Astrocyte (in vitro differentiated cells and primary cell): ENCODE data around the gene OXT.
"Not testable (repeated sequence)": the region's sequence is repeated elsewhere in the genome, so short reads cannot be mapped to it uniquely, and the experiment has no call there.

ENCODE experiments used
- CTCF ChIP-seq: IDR thresholded peaks from 2 replicates; pipeline ENCODE4 v1.5.1; 2011; ENCODE audit warnings: low read depth, mild to moderate bottlenecking, inconsistent platforms, low read length, moderate library complexity; ENCODE audit not compliant: insufficient read depth
- EZH2 ChIP-seq: IDR thresholded peaks from 2 replicates; pipeline ENCODE4 v1.6.1; 2012; ENCODE audit warnings: mild to moderate bottlenecking, low read length, inconsistent platforms; ENCODE audit not compliant: insufficient read depth

GRCh38 chr20:3073251-3073643, 1.8 kb downstream of the OXT start:
- TF ChIP-seq CTCF, EZH2: not testable (repeated sequence)
